Retina (tissue), 1 donor: ENCODE measurements around the gene GLI2.
A peak's percentile ranks its signal among the peaks of the same experiment; 100 is the strongest.

ENCODE experiments used
- DNase-seq: peaks from one replicate; pipeline ENCODE4 v3.0.0-alpha.2; 2016

Gene GLI2

DNA sequence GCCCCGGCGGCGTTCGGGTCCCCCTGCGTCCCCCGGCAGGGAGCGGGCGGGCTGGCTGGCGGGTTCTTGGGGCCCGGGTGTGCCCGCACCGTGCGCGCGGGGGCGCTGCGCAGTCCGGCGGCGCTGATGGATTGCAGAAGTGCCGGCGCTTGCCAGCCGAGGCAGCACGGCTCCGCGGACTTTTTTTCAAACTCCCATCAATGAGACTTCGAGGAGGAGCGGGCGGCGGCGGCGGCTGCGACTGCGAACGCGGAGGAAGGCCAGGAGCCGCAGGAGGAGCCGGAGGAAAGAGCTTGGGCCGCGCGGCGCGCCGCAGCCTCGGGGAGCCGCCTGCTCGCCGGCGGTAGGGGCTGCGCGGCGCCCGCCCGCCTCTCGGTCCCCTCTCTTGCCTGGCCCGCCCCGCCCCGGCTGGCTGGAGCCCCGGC, at the start of gene GLI2:
Gene GLI2 (plus strand): TSS at position 123 of the 425 bp plus-strand sequence. CDS start 61,453 bp downstream, outside the sequence.
- DNase-seq, result peak; percentile 86

- DNase-seq, result no peak
Measured at GRCh38 chr2:120685974-120686297, 49.7 kb upstream of the GLI2 start.

DNA sequence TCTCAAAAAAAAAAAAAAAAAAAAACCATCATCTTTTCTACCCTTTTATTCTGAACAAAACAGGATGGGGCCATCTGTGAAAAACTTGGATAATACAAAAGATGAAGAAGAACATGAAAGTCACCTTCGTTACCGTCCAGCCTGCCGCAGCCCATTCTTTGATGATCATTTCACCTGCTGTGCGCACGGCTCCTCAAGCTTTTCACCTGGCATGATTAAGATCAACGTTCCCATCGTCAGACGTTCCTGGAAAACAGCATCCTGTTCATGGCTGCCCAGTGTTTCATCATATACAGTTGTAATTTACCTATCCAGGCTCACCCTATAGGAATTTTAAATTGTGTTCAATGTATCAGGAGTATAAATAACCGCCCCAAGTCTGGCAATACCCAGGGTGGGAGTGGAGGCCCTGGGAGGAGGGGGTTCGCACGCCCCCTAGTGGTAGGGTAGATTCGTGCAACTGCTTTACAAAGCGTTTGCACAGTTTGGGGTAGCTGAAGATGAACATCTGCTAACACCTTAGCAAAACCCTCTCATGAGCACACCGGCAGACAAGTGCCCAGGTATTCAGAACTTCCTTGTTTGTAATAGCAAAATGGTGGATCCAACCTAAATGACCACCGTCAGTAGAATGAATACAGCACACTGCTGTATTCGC, 49.0 kb upstream of the GLI2 start:
- DNase-seq, result no peak

GRCh38 chr2:120687210-120687609, 48.5 kb upstream of the GLI2 start:
- no peak for DNase-seq

- DNase-seq, result no peak
Measured at GRCh38 chr2:120690521-120690920, 45.1 kb upstream of the GLI2 start.

- no peak for DNase-seq
Measured at GRCh38 chr2:120691410-120691809, 44.3 kb upstream of the GLI2 start.

GRCh38 chr2:120692691-120693090, 43.0 kb upstream of the GLI2 start:
- DNase-seq, result no peak

DNA sequence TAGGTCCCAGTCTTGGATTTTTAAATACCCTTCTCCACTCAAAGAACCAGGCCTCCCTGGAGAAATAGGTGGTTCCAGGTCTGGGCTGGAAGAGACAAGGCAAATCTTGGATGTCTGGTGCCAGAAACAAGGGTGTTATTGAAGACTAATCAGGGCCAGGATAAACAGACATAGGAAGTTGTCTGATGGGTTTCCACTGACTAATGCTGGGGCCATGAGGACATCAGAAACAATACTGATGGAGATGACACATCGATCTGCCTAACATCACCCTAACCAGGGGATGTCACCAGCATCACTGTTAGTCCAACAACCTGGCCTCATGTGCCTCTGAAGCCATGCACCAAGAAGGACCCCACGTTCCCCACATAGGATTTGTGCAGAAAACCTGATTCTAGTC, 42.5 kb upstream of the GLI2 start:
- DNase-seq, result no peak

- no peak for DNase-seq
Measured at GRCh38 chr2:120694034-120694433, 41.6 kb upstream of the GLI2 start.

- DNase-seq, result no peak
Measured at GRCh38 chr2:120697471-120697870, 38.2 kb upstream of the GLI2 start.

GRCh38 chr2:120699292-120699691, 36.4 kb upstream of the GLI2 start:
- DNase-seq, result no peak

- DNase-seq, result no peak
Measured at GRCh38 chr2:120700659-120701058, 35.0 kb upstream of the GLI2 start.

DNA sequence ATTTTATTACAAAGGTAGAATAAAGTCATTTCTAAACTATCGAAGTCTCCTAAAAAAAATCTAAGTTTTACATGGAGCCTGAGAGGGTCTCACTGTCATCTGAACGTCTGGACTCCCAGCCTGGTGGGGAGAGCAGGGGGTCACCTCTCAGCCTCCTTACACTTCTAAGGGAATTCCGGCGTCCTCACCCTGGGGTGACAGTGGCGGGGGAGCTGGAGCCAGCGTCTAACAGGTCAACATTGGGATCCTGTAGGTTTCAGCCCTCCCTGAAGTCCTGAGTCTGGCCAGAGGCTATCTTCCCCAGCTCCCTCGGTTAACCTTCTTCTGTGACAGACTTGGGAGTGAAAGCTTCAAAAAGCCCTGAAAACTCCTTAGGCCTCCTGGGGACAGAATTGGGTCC, 34.6 kb upstream of the GLI2 start:
- DNase-seq, result no peak

DNA sequence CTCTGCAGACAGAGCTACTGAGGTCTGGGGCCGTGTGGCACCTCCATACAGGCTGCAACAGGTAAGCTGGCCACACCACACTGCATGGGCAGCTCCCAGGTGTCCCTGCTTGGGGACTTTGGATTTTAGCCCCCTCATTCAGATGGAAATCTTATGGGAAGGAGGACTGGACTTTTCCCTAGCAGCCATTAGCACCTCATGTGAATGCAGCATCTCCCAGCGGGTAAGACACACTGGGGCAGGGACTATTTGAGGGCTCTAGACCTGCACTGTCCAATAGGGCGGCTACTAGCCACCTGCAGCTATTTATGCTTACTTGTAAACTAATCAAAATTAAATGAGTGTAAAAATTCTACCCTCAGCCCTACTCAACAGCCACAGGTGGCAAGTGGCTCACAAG, 34.2 kb upstream of the GLI2 start:
- no peak for DNase-seq

GRCh38 chr2:120702061-120702460, 33.6 kb upstream of the GLI2 start:
- DNase-seq, result no peak

DNA sequence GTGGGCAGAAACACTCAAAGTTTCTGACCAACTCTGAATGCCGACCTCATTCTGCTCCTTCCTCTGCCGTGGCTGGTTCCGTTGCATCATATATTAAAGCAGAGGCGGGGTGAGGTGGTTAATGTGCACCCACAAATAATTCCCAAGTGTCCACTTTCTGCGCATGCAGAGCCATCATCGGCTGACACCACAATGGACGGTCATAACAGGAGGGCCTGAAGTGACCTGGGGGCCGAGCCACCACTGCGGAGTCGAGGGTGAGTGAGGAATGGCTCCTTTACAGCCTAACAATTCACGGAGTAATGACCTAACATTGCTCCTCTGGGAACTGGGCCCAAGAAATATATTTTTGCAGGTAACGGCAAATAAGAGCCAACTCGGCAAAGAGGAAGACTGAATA, 32.9 kb upstream of the GLI2 start:
- no peak for DNase-seq

GRCh38 chr2:120703330-120703994, 32.2 kb upstream of the GLI2 start:
- DNase-seq, result no peak

DNA sequence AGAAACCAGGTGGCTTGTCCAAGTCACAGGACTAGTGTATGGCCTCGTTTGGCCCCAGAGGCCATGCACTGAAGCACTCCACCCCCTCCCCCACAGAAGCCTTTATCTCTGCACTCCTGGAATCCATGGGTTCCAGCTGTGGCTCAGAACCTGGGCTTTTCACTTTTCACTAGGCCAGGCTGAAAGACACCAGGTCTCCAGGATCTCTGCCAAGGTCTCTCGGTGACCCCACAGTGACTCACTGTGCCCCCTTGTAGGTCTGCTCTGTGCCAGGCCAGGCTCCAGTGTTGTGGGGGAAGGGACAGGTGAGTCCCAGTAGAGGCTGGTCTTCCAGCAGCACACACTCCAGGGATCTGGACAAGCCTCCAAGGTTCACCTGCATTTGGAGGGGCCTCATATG, 31.0 kb upstream of the GLI2 start:
- no peak for DNase-seq

DNA sequence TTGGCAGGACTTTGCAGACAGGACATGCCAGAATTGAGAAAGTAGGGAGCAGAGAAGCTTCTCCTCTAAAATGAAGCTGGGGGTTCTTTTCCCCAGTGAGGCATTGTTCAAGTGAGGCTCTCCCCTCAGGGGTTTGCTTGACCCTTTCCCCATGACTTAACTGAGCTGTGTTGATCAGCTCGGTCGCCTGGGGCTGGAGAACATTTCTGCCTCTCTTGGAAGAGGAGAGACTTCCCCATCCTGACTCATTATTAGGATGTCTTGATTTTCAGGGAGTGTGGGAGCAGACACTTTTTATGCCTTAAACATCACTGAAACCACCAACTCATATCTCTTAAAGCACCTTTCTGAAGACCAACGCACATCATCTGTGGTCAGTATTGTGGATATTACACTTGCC, 27.9 kb upstream of the GLI2 start:
- no peak for DNase-seq

- no peak for DNase-seq
Measured at GRCh38 chr2:120708944-120709607, 26.6 kb upstream of the GLI2 start.

DNA sequence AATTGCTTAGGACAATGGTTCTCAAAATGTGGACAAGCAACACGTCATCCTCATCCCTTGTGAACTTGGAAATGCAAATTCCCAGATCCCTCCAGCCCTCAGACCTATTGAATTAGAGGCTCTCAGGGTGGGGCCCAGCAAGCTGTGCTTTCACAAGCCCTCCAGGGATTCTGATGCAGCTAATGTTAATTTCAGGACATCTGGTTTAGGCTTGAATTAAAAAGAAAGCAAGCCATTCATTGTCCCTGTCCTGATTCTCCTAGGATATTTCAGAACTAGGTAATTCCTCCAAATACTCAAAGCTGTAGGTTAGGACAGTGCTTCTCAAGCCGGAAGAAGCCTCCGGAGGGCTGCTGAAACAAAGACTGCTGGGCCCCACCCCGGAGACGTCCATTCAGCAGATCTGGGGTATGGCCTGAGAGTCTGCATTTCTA, 26.0 kb upstream of the GLI2 start:
- DNase-seq, result no peak

GRCh38 chr2:120710256-120710655, 25.4 kb upstream of the GLI2 start:
- DNase-seq, result no peak

DNA sequence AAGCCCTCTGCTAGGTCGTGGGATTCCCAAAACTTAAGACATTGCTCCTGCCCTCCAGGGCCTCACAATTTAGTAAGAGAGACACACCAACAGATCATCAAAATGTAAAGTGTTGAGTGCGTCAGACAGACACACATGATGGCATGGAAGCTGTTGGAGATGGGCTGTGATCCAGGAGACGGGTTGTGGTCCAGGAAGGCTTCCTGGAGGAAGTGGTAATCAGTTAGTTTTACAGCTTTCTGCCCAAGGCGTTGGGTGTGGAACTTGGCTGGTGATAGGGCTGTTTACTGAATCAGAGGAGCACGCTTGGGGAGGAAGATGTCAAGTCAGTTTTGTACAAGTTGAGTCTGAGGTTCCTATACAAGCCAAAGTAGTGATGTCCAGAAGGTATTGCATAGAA, 24.0 kb upstream of the GLI2 start:
- DNase-seq, result no peak

GRCh38 chr2:120712180-120712681, 23.4 kb upstream of the GLI2 start:
- no peak for DNase-seq
